Measurements from ENCODE around the gene NFAT5. TPM values are rescaled to one million over a fixed set of nuclear protein-coding genes. Genes with fewer than 3 reads are reported as not detected.
"Not testable (repeated sequence)": the region's sequence is repeated elsewhere in the genome, so short reads cannot be mapped to it uniquely, and the experiment has no call there.

Gene NFAT5
- total and polyA plus RNA-seq, 9 donors: 8.2 to 47.9 (median 37.0) TPM

- H3K9me3 ChIP-seq: no peaks in the 10 kb centered on the region
- peak overlapping the region; percentile 96 to 100 for H3K27ac ChIP-seq
- H3K4me3 ChIP-seq: peak overlapping the region; percentile 96
- TF ChIP-seq EP300 (IDR thresholded peaks at IDR 0.05) (no peak), POLR2A (IDR thresholded peaks at IDR 0.05) (no peak)
- TF ChIP-seq, protein P1, sequence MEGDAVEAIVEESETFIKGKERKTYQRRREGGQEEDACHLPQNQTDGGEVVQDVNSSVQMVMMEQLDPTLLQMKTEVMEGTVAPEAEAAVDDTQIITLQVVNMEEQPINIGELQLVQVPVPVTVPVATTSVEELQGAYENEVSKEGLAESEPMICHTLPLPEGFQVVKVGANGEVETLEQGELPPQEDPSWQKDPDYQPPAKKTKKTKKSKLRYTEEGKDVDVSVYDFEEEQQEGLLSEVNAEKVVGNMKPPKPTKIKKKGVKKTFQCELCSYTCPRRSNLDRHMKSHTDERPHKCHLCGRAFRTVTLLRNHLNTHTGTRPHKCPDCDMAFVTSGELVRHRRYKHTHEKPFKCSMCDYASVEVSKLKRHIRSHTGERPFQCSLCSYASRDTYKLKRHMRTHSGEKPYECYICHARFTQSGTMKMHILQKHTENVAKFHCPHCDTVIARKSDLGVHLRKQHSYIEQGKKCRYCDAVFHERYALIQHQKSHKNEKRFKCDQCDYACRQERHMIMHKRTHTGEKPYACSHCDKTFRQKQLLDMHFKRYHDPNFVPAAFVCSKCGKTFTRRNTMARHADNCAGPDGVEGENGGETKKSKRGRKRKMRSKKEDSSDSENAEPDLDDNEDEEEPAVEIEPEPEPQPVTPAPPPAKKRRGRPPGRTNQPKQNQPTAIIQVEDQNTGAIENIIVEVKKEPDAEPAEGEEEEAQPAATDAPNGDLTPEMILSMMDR (IDR thresholded peaks at IDR 0.05): no peak
- H3K36me3 ChIP-seq: no peaks in the 10 kb centered on the region
- WGBS, 3 donors: 0% methylated on average over 35 to 75 of the region's 75 CpGs
- DNase-seq: peak; percentile 59 to 74 (median 69)
- peaks cover 6% of the 10 kb centered on the region for H3K4me1 ChIP-seq (ENCODE audit: insufficient read depth)
- intact Hi-C loops (cut with DNase I): loop anchor here in 1 of 4 donors (10.0 kb wide), 2 partner anchors 172 to 188 kb away; partner anchors contain the start of gene NOB1
- no peaks in the 10 kb centered on the region for H3K27me3 ChIP-seq
Measured at GRCh38 chr16:69566240-69566980, 644 bp downstream of the NFAT5 start.

- intact Hi-C loops (cut with DNase I): loop anchor here in 1 of 4 donors (10.0 kb wide), 2 partner anchors 172 to 188 kb away; partner anchors contain the start of gene NOB1
- Histone ChIP-seq H3K9me3 (no peaks in the 10 kb centered on the region), H3K27me3 (no peaks in the 10 kb centered on the region), H3K36me3 (no peaks in the 10 kb centered on the region), H3K4me1 (ENCODE audit: insufficient read depth) (peaks cover 6% of the 10 kb centered on the region), H3K4me3 (peak overlapping the region; percentile 96), H3K27ac (peak overlapping the region; percentile 96 to 100)
- 1 to 2% (median 1%) methylated on average over 9 of the region's 9 CpGs for WGBS, 3 donors
- no peak for TF ChIP-seq EP300 (IDR thresholded peaks at IDR 0.05)
- TF ChIP-seq, protein P1 (IDR thresholded peaks at IDR 0.05): peak in 1 of 3 donors; percentile 20
- no peak for DNase-seq
Measured at GRCh38 chr16:69566981-69567680, 1.4 kb downstream of the NFAT5 start.

GRCh38 chr16:69568676-69569075 lies 2.9 kb downstream of the NFAT5 start:
- no peak overlapping the region for H3K4me3 ChIP-seq
- no peaks in the 10 kb centered on the region for H3K27me3 ChIP-seq
- no peak for DNase-seq
- H3K4me1 ChIP-seq (ENCODE audit: insufficient read depth): peaks cover 6% of the 10 kb centered on the region
- no peaks in the 10 kb centered on the region for H3K9me3 ChIP-seq
- intact Hi-C loops (cut with DNase I): loop anchor here in 1 of 4 donors (10.0 kb wide), 2 partner anchors 174 to 186 kb away; partner anchors contain the start of gene NOB1
- TF ChIP-seq POLR2A (IDR thresholded peaks at IDR 0.05): no peak
- TF ChIP-seq EP300 (IDR thresholded peaks at IDR 0.05): no peak
- TF ChIP-seq, protein P1 (IDR thresholded peaks at IDR 0.05): no peak
- H3K36me3 ChIP-seq: no peaks in the 10 kb centered on the region
- H3K27ac ChIP-seq: no peak overlapping the region
- WGBS, 3 donors: 55 to 63% (median 60%) methylated on average over 2 of the region's 2 CpGs

- H3K9me3 ChIP-seq; H3K27ac ChIP-seq; H3K27me3 ChIP-seq; H3K4me3 ChIP-seq; intact Hi-C loops (cut with DNase I); DNase-seq; H3K4me1 ChIP-seq (ENCODE audit: insufficient read depth); H3K36me3 ChIP-seq: not testable (repeated sequence)
- WGBS, 3 donors: 93 to 95% (median 94%) methylated on average over 9 of the region's 9 CpGs
Measured at GRCh38 chr16:69578771-69579170, 13.0 kb downstream of the NFAT5 start.

All from ovary (tissue), 9 donors.